Prostate gland (tissue), 2 donors: ENCODE data around the gene BZW2. TPM values are rescaled to one million over a fixed set of nuclear protein-coding genes. Genes with fewer than 3 reads are reported as not detected.

ENCODE experiments used
- DNase-seq: peaks from one replicate; pipeline ENCODE4 v3.0.0-alpha.2; 2019; ENCODE audit warnings: low spot score
- H3K27ac ChIP-seq, 2 donors: fragments of 200-600 bp; sonication (generic); 2 replicates each; pipeline ENCODE4 v1.5.1; 2017 to 2019
- H3K27me3 ChIP-seq: fragments of 200-600 bp; sonication (generic); replicated peaks from 2 replicates; pipeline ENCODE4 v1.5.1; 2019; ENCODE audit not compliant: insufficient read depth
- H3K36me3 ChIP-seq, 2 donors: fragments of 200-600 bp; sonication (generic); 1 replicate in 1 of 2; 2 replicates in 1 of 2; pipeline versions ENCODE4 v1.5.1 to v1.8.1; 2017 to 2019
- H3K4me1 ChIP-seq: fragments of 200-600 bp; sonication (generic); replicated peaks from 2 replicates; pipeline ENCODE4 v1.5.1; 2019
- H3K4me3 ChIP-seq, 2 donors: fragments of 200-600 bp; sonication (generic); 2 replicates each; pipeline ENCODE4 v1.5.1; 2017 to 2019
- H3K9me3 ChIP-seq: fragments of 200-600 bp; sonication (generic); 2 replicates; pipeline ENCODE4 v1.5.1; 2017
- POLR2A ChIP-seq: fragments of 450-650 bp; IDR thresholded peaks from one replicate; pipeline ENCODE4 v1.6.1; 2016; ENCODE audit warnings: antibody characterized with exemption, mild to moderate bottlenecking
- POLR2AphosphoS5 ChIP-seq: sonication (generic); formaldehyde crosslinking; IDR thresholded peaks from one replicate; pipeline ENCODE4 v1.6.1; 2017; ENCODE audit warnings: antibody characterized with exemption
- WGBS: methylation state at CpG from one replicate; pipeline ENCODE4 v1.1.5; 2018; 5-methylcytosine and 5-hydroxymethylcytosine counted together
- intact Hi-C: fragments of 100-400 bp; cut with DNase I; formaldehyde crosslinking; loops from one replicate; pipeline ENCODE4 v1.14.2; 2022
- total RNA-seq, 2 donors: library from RNA; depleted of rRNA; stranded (reverse); fragments of >200 nt; gene quantifications; one replicate each; pipeline ENCODE4 v1.1.0, GENCODE V29; 2016
- TF ChIP-seq, protein P1 (sequence below), 4 experiments: fragments of 200-600 bp in 2 of 4; fragments of 450-650 bp in 2 of 4; sonication (generic) in 2 of 4; IDR thresholded peaks; 1 replicate in 3 of 4; 2 replicates in 1 of 4; pipeline ENCODE4 v1.5.1; 2016 to 2019; ENCODE audit warnings: antibody characterized with exemption in 4 of 4, mild to moderate bottlenecking in 2 of 4, moderate library complexity in 2 of 4

Gene BZW2
- total RNA-seq, 2 donors from 2014 or later = 31.0 to 33.5 TPM

GRCh38 chr7:16636555-16637101 is 9.4 kb upstream of the BZW2 start:
- intact Hi-C loops = no loop called here
- 67% methylated on average over 1 of the region's 1 CpG for WGBS
- no peaks in the 10 kb centered on the region for H3K36me3 ChIP-seq
- H3K4me1 ChIP-seq = no peaks in the 10 kb centered on the region
- no peak for DNase-seq
- no peaks in the 10 kb centered on the region for H3K9me3 ChIP-seq
- no peak overlapping the region for H3K27ac ChIP-seq
- TF ChIP-seq, protein P1, sequence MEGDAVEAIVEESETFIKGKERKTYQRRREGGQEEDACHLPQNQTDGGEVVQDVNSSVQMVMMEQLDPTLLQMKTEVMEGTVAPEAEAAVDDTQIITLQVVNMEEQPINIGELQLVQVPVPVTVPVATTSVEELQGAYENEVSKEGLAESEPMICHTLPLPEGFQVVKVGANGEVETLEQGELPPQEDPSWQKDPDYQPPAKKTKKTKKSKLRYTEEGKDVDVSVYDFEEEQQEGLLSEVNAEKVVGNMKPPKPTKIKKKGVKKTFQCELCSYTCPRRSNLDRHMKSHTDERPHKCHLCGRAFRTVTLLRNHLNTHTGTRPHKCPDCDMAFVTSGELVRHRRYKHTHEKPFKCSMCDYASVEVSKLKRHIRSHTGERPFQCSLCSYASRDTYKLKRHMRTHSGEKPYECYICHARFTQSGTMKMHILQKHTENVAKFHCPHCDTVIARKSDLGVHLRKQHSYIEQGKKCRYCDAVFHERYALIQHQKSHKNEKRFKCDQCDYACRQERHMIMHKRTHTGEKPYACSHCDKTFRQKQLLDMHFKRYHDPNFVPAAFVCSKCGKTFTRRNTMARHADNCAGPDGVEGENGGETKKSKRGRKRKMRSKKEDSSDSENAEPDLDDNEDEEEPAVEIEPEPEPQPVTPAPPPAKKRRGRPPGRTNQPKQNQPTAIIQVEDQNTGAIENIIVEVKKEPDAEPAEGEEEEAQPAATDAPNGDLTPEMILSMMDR (IDR thresholded peaks at IDR 0.05) = no peak
- no peak for TF ChIP-seq POLR2AphosphoS5
- no peak for TF ChIP-seq POLR2A
- H3K27me3 ChIP-seq = no peaks in the 10 kb centered on the region
- H3K4me3 ChIP-seq = no peak overlapping the region

- no peak for DNase-seq
- WGBS = 61% methylated on average over 5 of the region's 5 CpGs
Observed at GRCh38 chr7:16637379-16637778, 8.6 kb upstream of the BZW2 start.

GRCh38 chr7:16638282-16639280 is 7.4 kb upstream of the BZW2 start:
- TF ChIP-seq, protein P1 (IDR thresholded peaks at IDR 0.05) = no peak
- TF ChIP-seq POLR2AphosphoS5 (no peak), POLR2A (no peak)
- no peak for DNase-seq
- H3K4me3 ChIP-seq = no peak overlapping the region
- WGBS = 86% methylated on average over 7 of the region's 7 CpGs
- H3K9me3 ChIP-seq = no peaks in the 10 kb centered on the region
- intact Hi-C loops = no loop called here
- no peaks in the 10 kb centered on the region for H3K4me1 ChIP-seq
- no peaks in the 10 kb centered on the region for H3K36me3 ChIP-seq
- no peaks in the 10 kb centered on the region for H3K27me3 ChIP-seq
- no peak overlapping the region for H3K27ac ChIP-seq

More at GRCh38 chr7:16637379-16637778, 8.6 kb upstream of the BZW2 start:
- no peaks in the 10 kb centered on the region for H3K4me1 ChIP-seq
- H3K4me3 ChIP-seq = no peak overlapping the region
- no peaks in the 10 kb centered on the region for H3K36me3 ChIP-seq
- H3K27ac ChIP-seq = no peak overlapping the region
- TF ChIP-seq POLR2A (no peak), POLR2AphosphoS5 (no peak)
- TF ChIP-seq, protein P1 (IDR thresholded peaks at IDR 0.05) = no peak
- intact Hi-C loops = no loop called here
- H3K27me3 ChIP-seq = no peaks in the 10 kb centered on the region
- H3K9me3 ChIP-seq = no peaks in the 10 kb centered on the region

GRCh38 chr7:16644157-16644556 is 1.8 kb upstream of the BZW2 start:
- H3K36me3 ChIP-seq = no peaks in the 10 kb centered on the region
- no peak for TF ChIP-seq POLR2A
- TF ChIP-seq POLR2AphosphoS5 = no peak
- TF ChIP-seq, protein P1 (IDR thresholded peaks at IDR 0.05) = no peak
- H3K27ac ChIP-seq = peak overlapping the region; percentile 89 to 93
- H3K27me3 ChIP-seq = no peaks in the 10 kb centered on the region
- H3K4me1 ChIP-seq = peaks cover 7% of the 10 kb centered on the region
- intact Hi-C loops = no loop called here
- peak overlapping the region; percentile 77 to 94 for H3K4me3 ChIP-seq
- WGBS = 46% methylated on average over 4 of the region's 4 CpGs
- DNase-seq = no peak
- no peaks in the 10 kb centered on the region for H3K9me3 ChIP-seq
